NCI-H2227 (cell line): ENCODE results near the gene ZNF638.
"Not testable (repeated sequence)": the region's sequence is repeated elsewhere in the genome, so short reads cannot be mapped to it uniquely, and the experiment has no call there.

Source experiments
- DNase-seq: peaks from one replicate; lab custom pipeline; 2025; ENCODE audit not compliant: unreplicated experiment; lab: John Stamatoyannopoulos, UW

Gene ZNF638

GRCh38 chr2:71331331-71331580 is 326 bp upstream of the ZNF638 start:
- not testable (repeated sequence) for DNase-seq

- no peak for DNase-seq
These were observed 834 bp downstream of the ZNF638 start for GRCh38 chr2:71332435-71332796.

- no peak for DNase-seq
These were observed 2.0 kb downstream of the ZNF638 start for GRCh38 chr2:71333619-71334018.

GRCh38 chr2:71336384-71336783 is 4.8 kb downstream of the ZNF638 start:
- DNase-seq, result no peak

GRCh38 chr2:71336802-71337201 is 5.2 kb downstream of the ZNF638 start:
- no peak for DNase-seq

- no peak for DNase-seq
These were observed 6.2 kb downstream of the ZNF638 start for GRCh38 chr2:71337776-71338175.

- no peak for DNase-seq
These were observed 8.1 kb downstream of the ZNF638 start for GRCh38 chr2:71339685-71340084.

GRCh38 chr2:71340176-71340575 is 8.6 kb downstream of the ZNF638 start:
- no peak for DNase-seq

GRCh38 chr2:71341645-71342044 is 10.1 kb downstream of the ZNF638 start:
- DNase-seq, result no peak

- DNase-seq, result no peak
These were observed 14.5 kb downstream of the ZNF638 start for GRCh38 chr2:71346065-71346464.

- DNase-seq, result no peak
These were observed 15.9 kb downstream of the ZNF638 start for GRCh38 chr2:71347517-71347916.

GRCh38 chr2:71348302-71348701 is 16.7 kb downstream of the ZNF638 start:
- DNase-seq, result no peak

- DNase-seq, result no peak
These were observed 21.7 kb downstream of the ZNF638 start for GRCh38 chr2:71353248-71353647.

- DNase-seq, result no peak
These were observed 27.5 kb downstream of the ZNF638 start for GRCh38 chr2:71358931-71359671.

- DNase-seq, result no peak
These were observed 28.9 kb downstream of the ZNF638 start for GRCh38 chr2:71360434-71360975.

GRCh38 chr2:71361631-71362030 is 30.0 kb downstream of the ZNF638 start:
- DNase-seq, result no peak

GRCh38 chr2:71362447-71362846 is 30.9 kb downstream of the ZNF638 start:
- DNase-seq, result no peak

- DNase-seq, result no peak
These were observed 38.4 kb downstream of the ZNF638 start for GRCh38 chr2:71370015-71370414.

GRCh38 chr2:71372042-71372441 is 40.5 kb downstream of the ZNF638 start:
- DNase-seq, result no peak

GRCh38 chr2:71379086-71379485 is 47.5 kb downstream of the ZNF638 start:
- no peak for DNase-seq

GRCh38 chr2:71380665-71381064 is 49.1 kb downstream of the ZNF638 start:
- DNase-seq, result no peak

- DNase-seq, result no peak
These were observed 53.4 kb downstream of the ZNF638 start for GRCh38 chr2:71385012-71385411.

GRCh38 chr2:71388214-71388613 is 56.6 kb downstream of the ZNF638 start:
- DNase-seq, result no peak
